ENCODE results near the gene DIDO1. TPM values are rescaled to one million over a fixed set of nuclear protein-coding genes. Genes with fewer than 3 reads are reported as not detected.

Gene DIDO1
- total RNA-seq, 4 donors from 2014 or later, result 72.5 to 143 (median 105) TPM

DNA sequence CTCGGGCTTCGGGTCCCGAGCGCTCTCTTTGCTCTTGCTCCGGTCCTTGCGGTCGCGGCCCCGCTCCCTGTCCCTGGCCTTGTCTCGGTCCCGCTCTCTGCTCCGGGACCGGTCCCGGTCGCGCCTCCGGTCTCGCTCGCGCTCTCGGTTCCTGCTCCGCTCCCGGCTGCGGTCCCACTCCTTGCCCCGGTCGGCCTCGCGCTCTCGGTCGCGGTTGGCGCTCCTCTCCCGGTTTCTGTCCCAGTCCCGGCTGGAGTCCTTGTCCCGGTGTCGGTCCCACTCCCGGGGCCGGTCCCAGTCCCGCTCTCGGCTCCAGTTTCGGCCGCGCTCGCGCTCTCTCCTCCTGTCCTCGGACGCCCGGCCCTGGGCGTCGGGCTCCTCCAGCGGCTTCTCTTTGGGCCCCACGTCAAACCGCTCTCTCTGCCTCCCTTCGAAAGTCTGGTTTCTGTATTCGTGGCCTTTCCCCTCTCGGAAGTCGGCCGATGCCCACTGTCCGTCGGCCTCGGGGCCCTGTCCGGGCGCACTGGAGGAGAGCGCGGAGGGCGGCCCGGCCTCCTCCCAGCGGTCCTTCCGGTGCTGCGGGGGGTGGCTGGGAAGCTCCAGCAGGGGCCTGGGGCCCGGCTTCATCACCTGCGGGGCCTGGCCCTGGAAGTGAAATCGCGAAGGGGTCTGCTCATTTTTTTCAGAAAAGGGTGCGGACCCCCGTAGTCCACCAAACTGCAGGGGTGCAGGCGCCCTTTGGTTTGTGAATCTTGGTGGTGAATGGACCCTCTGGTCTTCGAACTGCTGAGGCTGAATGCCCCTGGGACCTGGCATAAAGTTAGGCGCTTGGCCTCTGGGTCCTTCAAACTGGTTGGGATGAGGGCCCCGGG is 46.8 kb downstream of the DIDO1 start:
- H3K4me1 ChIP-seq, result peaks cover 0 to 21% (median 0%) of the 10 kb centered on the region in 4 donors
- H3K4me3 ChIP-seq, result no peak overlapping the region
- no peaks in the 10 kb centered on the region for H3K9me3 ChIP-seq
- no peak overlapping the region for H3K27ac ChIP-seq
- H3K27me3 ChIP-seq, result no peaks in the 10 kb centered on the region
- TF ChIP-seq, protein P1, sequence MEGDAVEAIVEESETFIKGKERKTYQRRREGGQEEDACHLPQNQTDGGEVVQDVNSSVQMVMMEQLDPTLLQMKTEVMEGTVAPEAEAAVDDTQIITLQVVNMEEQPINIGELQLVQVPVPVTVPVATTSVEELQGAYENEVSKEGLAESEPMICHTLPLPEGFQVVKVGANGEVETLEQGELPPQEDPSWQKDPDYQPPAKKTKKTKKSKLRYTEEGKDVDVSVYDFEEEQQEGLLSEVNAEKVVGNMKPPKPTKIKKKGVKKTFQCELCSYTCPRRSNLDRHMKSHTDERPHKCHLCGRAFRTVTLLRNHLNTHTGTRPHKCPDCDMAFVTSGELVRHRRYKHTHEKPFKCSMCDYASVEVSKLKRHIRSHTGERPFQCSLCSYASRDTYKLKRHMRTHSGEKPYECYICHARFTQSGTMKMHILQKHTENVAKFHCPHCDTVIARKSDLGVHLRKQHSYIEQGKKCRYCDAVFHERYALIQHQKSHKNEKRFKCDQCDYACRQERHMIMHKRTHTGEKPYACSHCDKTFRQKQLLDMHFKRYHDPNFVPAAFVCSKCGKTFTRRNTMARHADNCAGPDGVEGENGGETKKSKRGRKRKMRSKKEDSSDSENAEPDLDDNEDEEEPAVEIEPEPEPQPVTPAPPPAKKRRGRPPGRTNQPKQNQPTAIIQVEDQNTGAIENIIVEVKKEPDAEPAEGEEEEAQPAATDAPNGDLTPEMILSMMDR (IDR thresholded peaks at IDR 0.05), result no peak
- TF ChIP-seq POLR2A (IDR thresholded peaks at IDR 0.05), result no peak
- H3K36me3 ChIP-seq, result peaks cover 0 to 35% (median 0%) of the 10 kb centered on the region in 3 donors
- DNase-seq, result peak in 1 of 3 donors; percentile 37

DNA sequence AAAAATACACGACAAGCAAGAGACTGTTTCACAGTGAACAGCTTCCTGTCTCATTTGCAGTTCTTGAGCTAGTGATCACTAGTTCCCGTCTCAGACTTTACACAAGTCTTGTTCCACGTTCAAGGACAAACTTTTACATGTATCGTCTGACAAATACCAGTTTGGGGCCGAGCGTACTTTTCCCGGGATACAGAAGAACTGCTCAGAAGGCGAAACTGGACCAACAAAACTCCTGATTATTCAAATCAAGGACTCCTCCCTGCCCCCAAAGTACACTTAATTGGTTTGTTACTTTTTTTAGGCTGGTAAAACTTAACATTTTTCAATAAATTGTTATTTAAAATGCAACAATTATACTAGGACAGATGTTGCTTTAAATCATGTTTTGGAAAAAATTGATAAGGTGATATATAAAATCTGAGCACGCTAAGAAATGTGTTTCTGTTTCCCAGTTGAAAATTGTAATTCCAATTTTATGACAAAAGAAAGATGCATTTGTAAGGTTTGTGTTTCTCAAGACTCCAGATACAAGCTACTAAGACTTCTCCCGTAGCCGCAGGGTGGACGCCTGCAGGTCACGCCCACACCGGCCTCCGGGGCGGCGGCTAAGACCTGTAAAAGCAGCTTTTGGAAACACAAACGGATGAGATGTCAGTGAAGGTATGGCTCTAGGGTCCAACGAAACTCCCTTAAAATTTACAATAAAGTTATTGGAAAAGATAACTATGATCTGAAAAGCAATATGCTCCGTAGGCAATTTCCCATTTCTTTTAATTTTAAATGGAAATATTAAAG is 47.9 kb downstream of the DIDO1 start:
- TF ChIP-seq, protein P1 (IDR thresholded peaks at IDR 0.05), result no peak
- no peak for TF ChIP-seq POLR2A (IDR thresholded peaks at IDR 0.05)
- H3K36me3 ChIP-seq, result peaks cover 0 to 35% (median 0%) of the 10 kb centered on the region in 3 donors
- DNase-seq, result no peak
- no peak overlapping the region for H3K4me3 ChIP-seq
- H3K27ac ChIP-seq, result no peak overlapping the region
- peaks cover 0 to 21% (median 0%) of the 10 kb centered on the region in 4 donors for H3K4me1 ChIP-seq
- H3K27me3 ChIP-seq, result no peaks in the 10 kb centered on the region
- no peaks in the 10 kb centered on the region for H3K9me3 ChIP-seq

DNA sequence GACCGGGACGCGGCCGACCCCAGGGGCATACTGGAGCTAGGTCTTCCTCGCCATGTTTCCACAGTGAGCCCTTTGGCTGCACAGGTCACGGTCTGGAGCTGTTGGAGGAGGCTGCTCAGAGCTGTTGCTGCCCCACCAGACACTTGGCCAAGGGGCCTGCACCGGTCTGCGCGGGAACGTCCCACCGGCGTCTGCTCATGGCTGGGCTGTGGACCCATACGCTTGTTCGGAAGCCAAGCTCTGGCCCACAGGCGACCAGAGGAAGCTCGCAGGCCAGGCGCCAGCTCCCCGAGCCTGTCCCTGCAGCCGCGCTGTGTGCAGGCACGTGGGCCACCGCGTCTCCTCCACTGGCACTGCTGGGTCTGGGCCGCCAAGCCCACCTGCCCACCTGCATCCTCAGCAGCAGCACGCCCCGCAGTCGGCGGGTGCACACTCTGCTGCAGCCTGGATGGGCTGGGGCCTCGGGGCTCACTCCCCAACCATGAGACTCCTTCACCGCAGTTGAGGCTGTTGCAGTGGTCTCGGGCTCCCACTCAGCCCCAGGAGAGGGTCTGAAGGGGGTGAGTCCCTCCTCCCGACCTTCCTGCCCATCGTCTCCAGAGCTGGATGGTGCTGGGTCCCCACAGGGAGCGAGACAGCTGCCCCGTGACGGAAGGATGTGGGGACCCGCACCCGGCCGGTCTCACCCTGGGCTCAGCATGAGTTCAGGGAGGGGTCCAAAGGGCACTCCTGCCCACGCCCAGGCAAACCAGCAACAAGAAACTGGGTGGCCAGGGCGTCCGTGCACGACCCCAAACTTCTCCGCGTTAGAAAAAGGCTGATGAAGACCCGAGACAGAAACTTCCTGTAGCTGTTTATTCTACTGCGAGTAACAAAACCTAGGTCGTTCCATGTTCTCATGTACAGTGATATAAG is 49.1 kb downstream of the DIDO1 start:
- Histone ChIP-seq H3K4me1 (peaks cover 0 to 21% (median 0%) of the 10 kb centered on the region in 4 donors), H3K36me3 (peaks cover 0 to 35% (median 0%) of the 10 kb centered on the region in 3 donors), H3K9me3 (no peaks in the 10 kb centered on the region), H3K27me3 (no peaks in the 10 kb centered on the region), H3K4me3 (no peak overlapping the region), H3K27ac (peak overlapping the region in 2 of 4 donors; percentile 55 to 60)
- TF ChIP-seq, protein P1 (IDR thresholded peaks at IDR 0.05), result no peak
- TF ChIP-seq POLR2A (IDR thresholded peaks at IDR 0.05), result no peak
- DNase-seq, result peak in 1 of 3 donors; percentile 61

DNA sequence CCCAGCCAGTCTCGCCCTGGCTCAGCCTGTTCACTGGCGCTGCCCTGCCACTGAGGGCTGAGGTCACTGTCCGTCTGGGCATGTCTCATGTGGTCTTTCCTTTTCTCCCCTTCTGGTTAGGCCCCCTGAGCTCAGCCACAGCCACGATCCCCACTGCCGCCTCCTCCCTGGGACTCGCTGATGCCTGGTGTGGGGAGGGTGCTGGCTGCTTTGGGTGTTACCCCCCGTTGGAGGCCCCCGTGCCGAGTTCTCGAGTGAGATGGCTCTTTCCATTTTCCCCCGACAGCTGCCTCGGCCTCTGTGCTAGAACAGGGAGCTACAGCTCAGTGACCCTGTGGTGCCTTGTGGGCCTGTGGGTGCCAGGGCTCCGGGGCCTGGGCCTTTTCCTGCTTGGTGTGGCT is 49.8 kb downstream of the DIDO1 start:
- no peak for TF ChIP-seq POLR2A (IDR thresholded peaks at IDR 0.05)
- TF ChIP-seq, protein P1 (IDR thresholded peaks at IDR 0.05), result no peak
- no peaks in the 10 kb centered on the region for H3K9me3 ChIP-seq
- no peak overlapping the region for H3K4me3 ChIP-seq
- H3K27me3 ChIP-seq, result no peaks in the 10 kb centered on the region
- peaks cover 0 to 28% (median 0%) of the 10 kb centered on the region in 3 donors for H3K36me3 ChIP-seq
- peak overlapping the region in 2 of 4 donors; percentile 55 to 60 for H3K27ac ChIP-seq
- H3K4me1 ChIP-seq, result peaks cover 0 to 21% (median 0%) of the 10 kb centered on the region in 4 donors
- no peak for DNase-seq

Measured in Peyer's patch (tissue), 4 donors.